Adipocyte (in vitro differentiated cells): ENCODE results near the gene EMX2.
"Not testable (repeated sequence)": the region's sequence is repeated elsewhere in the genome, so short reads cannot be mapped to it uniquely, and the experiment has no call there.

Source experiments
- DNase-seq: peaks from one replicate; pipeline ENCODE4 v3.0.0-alpha.2; 2015; ENCODE audit warnings: low read depth
- H3K27me3 ChIP-seq: replicated peaks from 2 replicates; pipeline ENCODE4 v1.7.0; 2013; ENCODE audit warnings: mild to moderate bottlenecking, low read length, moderate library complexity; ENCODE audit not compliant: control insufficient read depth, insufficient read depth
- H3K36me3 ChIP-seq: 2 replicates; pipeline ENCODE4 v1.7.0; 2013; ENCODE audit warnings: low read length, mild to moderate bottlenecking, moderate library complexity; ENCODE audit not compliant: control insufficient read depth, insufficient read depth, severe bottlenecking
- H3K4me1 ChIP-seq: 2 replicates; pipeline ENCODE4 v1.7.0; 2013; ENCODE audit warnings: mild to moderate bottlenecking, low read length, moderate library complexity; ENCODE audit not compliant: control insufficient read depth, insufficient read depth
- H3K4me3 ChIP-seq: 2 replicates; pipeline ENCODE4 v1.7.0; 2013; ENCODE audit warnings: mild to moderate bottlenecking, low read length, moderate library complexity
- H3K9ac ChIP-seq: 2 replicates; pipeline ENCODE4 v1.7.0; 2013; ENCODE audit warnings: mild to moderate bottlenecking, low read length, moderate library complexity
- H3K9me3 ChIP-seq: 2 replicates; pipeline ENCODE4 v1.7.0; 2013; ENCODE audit warnings: mild to moderate bottlenecking, low read length, moderate library complexity; ENCODE audit not compliant: control insufficient read depth

Gene EMX2

DNA sequence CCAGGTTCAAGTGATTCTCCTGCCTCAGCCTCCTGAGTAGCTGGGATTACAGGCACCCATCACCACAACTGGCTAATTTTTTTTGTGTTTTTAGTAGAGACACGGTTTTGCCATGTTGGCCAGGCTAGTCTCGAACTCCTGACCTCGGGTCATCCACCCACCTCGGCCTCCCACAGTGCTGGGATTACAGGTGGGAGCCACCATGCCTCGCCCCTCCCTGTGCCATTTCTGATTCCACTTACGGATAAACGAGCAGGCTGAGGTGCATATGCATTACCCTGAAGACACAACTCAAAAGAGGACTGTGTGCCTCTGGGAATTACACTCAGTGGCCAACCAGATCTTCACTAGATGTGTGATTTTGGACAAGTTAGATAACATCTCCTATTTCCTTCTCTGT is 35.5 kb upstream of the EMX2 start:
- H3K4me3 ChIP-seq, H3K36me3 ChIP-seq, H3K9me3 ChIP-seq, H3K9ac ChIP-seq, H3K27me3 ChIP-seq, DNase-seq: not testable (repeated sequence)
- peaks cover 13% of the 10 kb centered on the region for H3K4me1 ChIP-seq

- Histone ChIP-seq H3K4me1 (no peaks in the 10 kb centered on the region), H3K9ac (no peak overlapping the region), H3K4me3 (no peak overlapping the region), H3K27me3 (no peaks in the 10 kb centered on the region), H3K9me3 (no peaks in the 10 kb centered on the region), H3K36me3 (peaks cover 3% of the 10 kb centered on the region)
- no peak for DNase-seq
Measured at GRCh38 chr10:117509573-117509972, 33.0 kb upstream of the EMX2 start.

DNA sequence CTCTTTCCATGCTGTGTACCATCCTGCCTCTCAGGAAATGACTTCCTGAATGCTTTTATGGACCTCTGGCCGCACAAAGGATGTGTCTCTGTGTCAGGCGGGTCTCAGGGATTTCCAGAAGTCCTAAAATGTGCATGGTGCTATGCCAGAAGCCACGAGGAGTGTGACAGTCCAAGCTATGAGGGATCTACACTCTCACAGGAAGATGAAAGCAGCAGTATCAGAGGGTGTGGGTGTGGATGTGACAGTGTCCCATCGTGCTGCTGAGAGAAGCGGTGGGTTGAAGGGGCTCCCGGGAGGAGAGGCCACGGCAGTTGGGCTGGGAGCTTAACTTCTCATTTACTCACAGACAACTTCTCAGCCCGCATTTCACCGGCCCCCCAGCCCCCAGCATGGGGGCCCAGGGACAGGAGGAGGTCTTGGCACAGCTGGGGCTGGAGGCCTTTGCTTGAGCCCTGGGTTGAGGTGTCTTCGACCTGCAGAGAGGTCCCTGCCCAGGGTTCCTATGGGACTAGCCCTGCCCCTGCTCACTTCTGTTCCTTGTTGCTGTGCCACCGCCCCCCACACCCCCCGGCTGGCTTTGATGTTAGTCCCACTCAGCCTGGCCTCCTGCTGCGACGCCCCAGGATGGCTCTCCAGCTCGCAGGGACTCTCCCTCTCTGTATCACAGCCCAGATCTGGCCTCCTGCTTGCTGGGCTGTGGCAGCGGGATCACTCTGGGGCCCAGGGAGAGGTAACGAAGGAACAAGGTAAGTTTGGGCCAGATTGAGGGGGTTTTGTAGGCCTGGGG is 30.8 kb upstream of the EMX2 start:
- Histone ChIP-seq H3K36me3 (peaks cover 3% of the 10 kb centered on the region), H3K9ac (no peak overlapping the region), H3K27me3 (no peaks in the 10 kb centered on the region), H3K4me3 (no peak overlapping the region), H3K9me3 (no peaks in the 10 kb centered on the region), H3K4me1 (peaks cover 4% of the 10 kb centered on the region)
- DNase-seq: no peak

DNA sequence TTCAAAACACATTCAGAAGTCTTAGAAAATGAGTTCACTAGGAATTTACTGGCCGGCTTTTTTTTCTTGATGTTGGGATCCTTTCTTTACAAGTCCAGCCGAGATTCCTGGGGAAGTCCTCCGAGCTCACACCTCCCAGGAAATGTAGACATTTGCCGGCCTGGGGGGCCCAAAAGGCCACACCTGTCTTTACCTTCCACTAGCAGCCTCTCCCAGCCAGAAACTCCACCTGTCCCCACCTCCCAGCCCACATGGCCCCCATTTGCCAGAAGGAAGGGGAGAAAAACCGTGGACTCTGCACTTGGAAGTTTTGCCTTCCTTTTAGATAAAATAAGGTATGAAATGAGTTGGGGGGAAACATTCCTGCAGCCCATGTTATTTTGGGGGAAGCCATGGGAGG is 27.6 kb upstream of the EMX2 start:
- Histone ChIP-seq H3K9ac (no peak overlapping the region), H3K4me1 (peaks cover 14% of the 10 kb centered on the region), H3K27me3 (no peaks in the 10 kb centered on the region), H3K9me3 (no peaks in the 10 kb centered on the region), H3K4me3 (no peak overlapping the region), H3K36me3 (peaks cover 3% of the 10 kb centered on the region)
- DNase-seq: no peak

DNA sequence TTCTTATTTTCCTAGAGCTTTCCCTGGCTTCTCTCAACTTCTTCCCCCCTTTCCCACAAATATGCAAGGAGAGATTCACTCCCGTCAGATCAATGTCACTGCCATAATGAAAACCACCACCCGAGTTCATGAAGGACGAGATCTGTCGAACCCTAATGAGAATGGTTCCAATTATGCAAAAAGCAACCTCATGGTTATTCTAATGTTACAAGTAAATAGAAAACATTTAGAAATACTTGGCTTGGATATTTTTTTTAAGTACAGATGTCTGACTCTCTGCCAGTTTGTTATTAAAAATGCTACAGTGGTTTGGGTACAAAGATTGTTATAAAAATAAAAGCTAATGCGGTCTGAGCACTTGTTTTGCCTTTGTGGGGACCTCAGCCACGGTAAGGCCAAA is 25.9 kb upstream of the EMX2 start:
- Histone ChIP-seq H3K36me3 (peaks cover 3% of the 10 kb centered on the region), H3K4me1 (peaks cover 20% of the 10 kb centered on the region), H3K9me3 (no peaks in the 10 kb centered on the region), H3K4me3 (no peak overlapping the region), H3K9ac (no peak overlapping the region), H3K27me3 (no peaks in the 10 kb centered on the region)
- DNase-seq: no peak

DNA sequence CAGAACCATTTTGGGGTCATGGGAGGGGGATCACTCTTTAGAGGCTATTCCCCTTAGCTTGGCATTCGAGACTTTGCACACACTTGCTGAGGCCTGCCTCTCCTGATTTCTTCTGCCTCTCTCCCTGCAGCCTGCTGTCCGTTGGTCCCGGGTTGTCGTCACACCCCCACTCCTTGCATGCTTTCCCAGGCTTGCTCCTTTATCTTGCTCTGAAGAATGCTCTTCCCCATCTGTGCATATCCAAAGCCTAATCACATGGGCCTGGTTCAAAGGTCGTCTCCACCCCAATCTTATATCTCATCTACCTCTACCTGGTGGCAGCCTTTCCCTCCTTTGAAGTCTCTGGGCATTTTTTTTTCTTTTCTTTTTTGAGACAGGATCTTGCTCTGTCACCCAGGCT is 24.3 kb upstream of the EMX2 start:
- Histone ChIP-seq H3K9me3 (no peaks in the 10 kb centered on the region), H3K36me3 (peaks cover 3% of the 10 kb centered on the region), H3K4me1 (peaks cover 20% of the 10 kb centered on the region), H3K4me3 (no peak overlapping the region), H3K27me3 (no peaks in the 10 kb centered on the region), H3K9ac (no peak overlapping the region)
- DNase-seq: no peak

DNA sequence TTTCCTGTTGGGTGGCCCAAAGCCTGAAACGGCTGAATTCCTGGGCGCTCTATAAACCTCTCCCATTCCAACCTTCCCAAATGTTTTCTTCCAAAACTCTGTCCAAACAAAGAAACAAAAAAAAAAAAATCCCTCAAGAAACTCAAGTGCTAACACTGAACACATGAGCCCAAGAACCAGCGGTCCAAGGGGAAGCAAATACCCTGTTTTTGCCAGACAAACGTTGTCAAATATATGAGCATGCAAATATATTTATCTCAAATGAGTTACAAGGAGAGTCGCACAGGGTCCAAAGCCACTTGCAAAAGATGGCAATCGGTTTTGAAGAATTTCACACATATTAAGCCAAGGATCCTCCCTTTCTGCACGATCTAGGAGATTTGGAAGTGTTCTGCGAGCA is 23.3 kb upstream of the EMX2 start:
- Histone ChIP-seq H3K4me3 (no peak overlapping the region), H3K36me3 (no peaks in the 10 kb centered on the region), H3K9ac (no peak overlapping the region), H3K4me1 (peaks cover 20% of the 10 kb centered on the region), H3K27me3 (no peaks in the 10 kb centered on the region), H3K9me3 (no peaks in the 10 kb centered on the region)
- DNase-seq: no peak

DNA sequence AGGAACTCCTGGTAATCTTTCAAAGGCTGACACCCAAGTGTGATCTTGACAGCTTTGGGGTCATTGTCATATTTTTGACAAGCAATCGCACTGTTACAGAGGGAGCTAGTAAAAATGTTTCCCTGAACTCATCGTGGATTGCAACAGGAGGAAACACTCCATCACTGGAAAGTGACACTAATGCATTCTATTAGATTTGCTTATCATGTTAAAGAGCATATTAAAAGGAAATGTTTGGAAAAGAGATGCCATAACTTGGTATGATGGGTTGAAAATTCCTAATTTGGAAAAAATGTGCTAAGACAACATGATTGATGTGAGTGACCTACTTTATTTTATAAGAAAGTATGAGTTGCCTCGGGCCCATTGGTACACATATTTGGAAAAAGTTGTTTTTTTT is 22.7 kb upstream of the EMX2 start:
- H3K4me3 ChIP-seq: no peak overlapping the region
- no peak for DNase-seq
- H3K9me3 ChIP-seq: no peaks in the 10 kb centered on the region
- H3K36me3 ChIP-seq: no peaks in the 10 kb centered on the region
- H3K9ac ChIP-seq: no peak overlapping the region
- H3K4me1 ChIP-seq: peaks cover 20% of the 10 kb centered on the region
- no peaks in the 10 kb centered on the region for H3K27me3 ChIP-seq

DNA sequence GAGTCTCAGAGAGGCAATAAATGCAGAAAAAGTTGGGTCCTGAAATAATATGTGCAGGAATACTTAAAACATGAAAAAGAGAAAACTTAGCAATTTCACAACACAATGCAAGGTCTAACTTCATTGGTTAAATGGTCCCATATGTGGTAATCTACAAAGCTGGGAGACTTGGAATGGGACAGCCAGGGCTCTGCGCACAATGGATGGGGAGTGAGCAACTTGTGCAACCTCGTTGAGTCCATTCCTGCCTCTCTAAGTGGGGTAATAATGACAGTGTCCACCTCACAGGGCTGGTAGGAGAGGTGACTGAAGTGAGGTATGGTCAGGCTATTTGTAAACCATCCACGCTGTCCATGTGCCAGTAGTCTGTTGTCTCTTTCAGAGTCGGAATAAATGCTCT is 11.8 kb upstream of the EMX2 start:
- no peaks in the 10 kb centered on the region for H3K27me3 ChIP-seq
- peaks cover 13% of the 10 kb centered on the region for H3K4me1 ChIP-seq
- no peak overlapping the region for H3K4me3 ChIP-seq
- no peaks in the 10 kb centered on the region for H3K36me3 ChIP-seq
- no peak for DNase-seq
- H3K9ac ChIP-seq: no peak overlapping the region
- H3K9me3 ChIP-seq: no peaks in the 10 kb centered on the region

DNA sequence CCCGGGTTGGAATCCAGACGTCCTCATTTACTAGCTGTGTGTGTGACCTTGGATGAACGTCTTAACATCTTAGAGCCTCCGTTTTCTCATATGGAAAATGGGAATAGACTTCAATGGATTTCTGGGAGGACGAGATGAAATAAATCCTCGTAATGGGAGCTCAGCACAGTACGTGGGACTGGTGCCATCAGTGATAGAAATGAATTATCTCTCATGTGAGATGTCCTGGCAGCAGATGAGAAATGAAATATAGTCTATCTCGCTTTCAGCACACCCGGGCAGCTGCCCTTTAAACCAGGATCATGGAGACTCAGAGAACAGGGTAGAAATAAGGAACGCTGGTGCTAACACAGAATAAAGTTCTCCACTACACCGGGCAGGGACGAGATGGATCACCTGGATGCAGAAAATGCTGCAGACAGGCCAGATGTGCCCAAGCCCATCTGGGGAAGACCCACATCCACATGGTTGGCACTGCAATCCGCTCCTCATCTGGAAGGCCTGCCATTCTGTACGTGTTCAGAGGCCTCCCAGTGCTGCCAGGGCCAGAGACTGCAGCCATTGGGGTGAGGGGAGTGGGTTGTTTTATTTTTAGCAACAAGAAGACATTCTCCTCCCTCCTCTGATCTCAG is 11.1 kb upstream of the EMX2 start:
- no peak for DNase-seq
- Histone ChIP-seq H3K9me3 (no peaks in the 10 kb centered on the region), H3K36me3 (no peaks in the 10 kb centered on the region), H3K27me3 (no peaks in the 10 kb centered on the region), H3K9ac (no peak overlapping the region), H3K4me3 (no peak overlapping the region), H3K4me1 (peaks cover 13% of the 10 kb centered on the region)

- Histone ChIP-seq H3K4me1 (peaks cover 13% of the 10 kb centered on the region), H3K27me3 (no peaks in the 10 kb centered on the region), H3K9ac (peak overlapping the region; percentile 69), H3K4me3 (no peak overlapping the region), H3K9me3 (no peaks in the 10 kb centered on the region), H3K36me3 (no peaks in the 10 kb centered on the region)
- no peak for DNase-seq
Measured at GRCh38 chr10:117532003-117532385, 10.6 kb upstream of the EMX2 start.
